Fibroblast of lung (primary cell): ENCODE measurements around the gene PYGO2.

Experiments used
- CTCF ChIP-seq, 2 donors: IDR thresholded peaks in 1 of 2; conservative IDR thresholded peaks in 1 of 2; 1 replicate in 1 of 2; 2 replicates in 1 of 2; pipeline ENCODE4 v1.5.1; 2011 to 2012; ENCODE audit warnings: low read length in 2 of 2, control low read depth in 1 of 2, inconsistent platforms in 1 of 2, low read depth in 1 of 2, mild to moderate bottlenecking in 1 of 2
- EZH2 ChIP-seq: IDR thresholded peaks from 2 replicates; pipeline ENCODE4 v1.5.1; 2012; ENCODE audit warnings: low read length, control low read depth, mild to moderate bottlenecking; ENCODE audit errors: missing control alignments

DNA sequence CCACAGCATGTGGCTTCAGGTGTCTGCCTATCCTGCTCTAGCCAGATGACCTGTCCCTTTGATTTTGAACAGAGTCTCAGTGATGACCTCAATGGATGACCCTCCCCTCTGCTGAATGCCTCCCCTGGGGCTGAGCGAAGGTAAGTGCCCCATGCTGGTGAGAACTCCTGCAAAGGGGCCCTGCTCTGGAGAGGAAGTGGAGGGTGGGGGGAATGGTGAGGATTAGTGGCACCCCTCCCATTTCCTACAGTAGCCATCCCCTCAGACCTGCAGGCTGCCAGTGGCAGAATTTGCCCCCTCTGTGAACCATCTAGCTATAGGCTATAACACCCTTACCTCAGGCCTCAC lies 21.4 kb downstream of the PYGO2 start:
- no peak for TF ChIP-seq CTCF (conservative IDR thresholded peaks at IDR 0.05 in 1 of 2, IDR thresholded peaks at IDR 0.05 in 1 of 2; ENCODE audit: low read depth in 1 of 2, low read length in 2 of 2)
- no peak for TF ChIP-seq EZH2
